H9 (cell line): ENCODE results near the gene TREML2. TPM values are rescaled to one million over a fixed set of nuclear protein-coding genes. Genes with fewer than 3 reads are reported as not detected.

Source experiments
- DNase-seq: peaks from one replicate; pipeline ENCODE4 v3.0.0-alpha.2; 2017
- H2AFZ ChIP-seq: one replicate; pipeline ENCODE4 v1.6.1; 2013; ENCODE audit warnings: mild to moderate bottlenecking, low read length, control low read depth, moderate library complexity
- H2AK5ac ChIP-seq: 2 replicates; pipeline ENCODE4 v1.6.1; 2013; ENCODE audit warnings: low read length, control low read depth, mixed read lengths; ENCODE audit not compliant: insufficient read length
- H2BK120ac ChIP-seq: one replicate; pipeline ENCODE4 v1.6.1; 2013; ENCODE audit warnings: low read depth, mild to moderate bottlenecking, low read length, control low read depth, inconsistent platforms; ENCODE audit not compliant: poor library complexity, severe bottlenecking
- H2BK12ac ChIP-seq: 2 replicates; pipeline ENCODE4 v1.6.1; 2013; ENCODE audit warnings: low read length, control low read depth, mixed read lengths, low read depth; ENCODE audit not compliant: insufficient read length
- H2BK15ac ChIP-seq: 2 replicates; pipeline ENCODE4 v1.6.1; 2013; ENCODE audit warnings: low read depth, low read length, control low read depth
- H2BK20ac ChIP-seq: one replicate; pipeline ENCODE4 v1.6.1; 2013; ENCODE audit warnings: low read depth, mild to moderate bottlenecking, low read length, control low read depth, inconsistent platforms; ENCODE audit not compliant: poor library complexity, severe bottlenecking
- H2BK5ac ChIP-seq: 2 replicates; pipeline ENCODE4 v1.6.1; 2013; ENCODE audit warnings: low read length, control low read depth, mixed read lengths; ENCODE audit not compliant: insufficient read length
- H3K14ac ChIP-seq: 2 replicates; pipeline ENCODE4 v1.6.1; 2013; ENCODE audit warnings: low read length, control low read depth; ENCODE audit not compliant: insufficient read depth
- H3K18ac ChIP-seq: 2 replicates; pipeline ENCODE4 v1.6.1; 2013; ENCODE audit warnings: low read depth, mild to moderate bottlenecking, mixed read lengths, low read length, control low read depth; ENCODE audit not compliant: insufficient read length
- H3K23ac ChIP-seq: 2 replicates; pipeline ENCODE4 v1.6.1; 2013; ENCODE audit warnings: low read length, control low read depth, mixed read lengths, low read depth; ENCODE audit not compliant: insufficient read length
- H3K23me2 ChIP-seq: 2 replicates; pipeline ENCODE4 v1.6.1; 2013; ENCODE audit warnings: low read depth, mild to moderate bottlenecking, mixed read lengths, low read length, control low read depth; ENCODE audit not compliant: insufficient read length, poor library complexity, severe bottlenecking
- H3K27ac ChIP-seq: 2 replicates; pipeline ENCODE4 v1.5.1; 2013; ENCODE audit warnings: low read length, control low read depth, mixed read lengths, low read depth; ENCODE audit not compliant: insufficient read length
- H3K27me3 ChIP-seq: 2 replicates; pipeline ENCODE4 v1.6.1; 2013; ENCODE audit warnings: low read length, control low read depth, inconsistent platforms; ENCODE audit not compliant: insufficient read depth
- H3K4ac ChIP-seq: 2 replicates; pipeline ENCODE4 v1.6.1; 2013; ENCODE audit warnings: low read depth, mild to moderate bottlenecking, control low read depth, inconsistent platforms, low read length, moderate library complexity
- H3K4me1 ChIP-seq: 2 replicates; pipeline ENCODE4 v1.6.1; 2013; ENCODE audit warnings: low read length, control low read depth, inconsistent platforms; ENCODE audit not compliant: insufficient read depth
- H3K4me2 ChIP-seq: 2 replicates; pipeline ENCODE4 v1.6.1; 2013; ENCODE audit warnings: low read length, control low read depth, mixed read lengths; ENCODE audit not compliant: insufficient read length, insufficient read depth
- H3K56ac ChIP-seq: 2 replicates; pipeline ENCODE4 v1.6.1; 2013; ENCODE audit warnings: low read depth, mild to moderate bottlenecking, mixed read lengths, low read length, control low read depth; ENCODE audit not compliant: insufficient read length
- H3K79me1 ChIP-seq: 2 replicates; pipeline ENCODE4 v1.6.1; 2013; ENCODE audit warnings: low read depth, mild to moderate bottlenecking, moderate library complexity, low read length, control low read depth, inconsistent platforms; ENCODE audit not compliant: insufficient read depth, poor library complexity, severe bottlenecking
- H3K79me2 ChIP-seq: 2 replicates; pipeline ENCODE4 v1.6.1; 2013; ENCODE audit warnings: low read length, control low read depth, inconsistent platforms; ENCODE audit not compliant: insufficient read depth
- H3K9ac ChIP-seq: 2 replicates; pipeline ENCODE4 v1.6.1; 2013; ENCODE audit warnings: low read length, control low read depth, mixed read lengths; ENCODE audit not compliant: insufficient read length; ENCODE audit errors: extremely low read depth
- H3K9me3 ChIP-seq: one replicate; pipeline ENCODE4 v1.6.1; 2013; ENCODE audit warnings: low read depth, low read length, inconsistent platforms; ENCODE audit not compliant: control insufficient read depth
- H3T11ph ChIP-seq: one replicate; pipeline ENCODE4 v1.6.1; 2013; ENCODE audit warnings: mild to moderate bottlenecking, low read length, control low read depth, inconsistent platforms
- H4K20me1 ChIP-seq: one replicate; pipeline ENCODE4 v1.6.1; 2013; ENCODE audit not compliant: control insufficient read depth, insufficient read length, insufficient read depth
- H4K5ac ChIP-seq: 2 replicates; pipeline ENCODE4 v1.6.1; 2013; ENCODE audit warnings: low read depth, mild to moderate bottlenecking, mixed read lengths, low read length, control low read depth; ENCODE audit not compliant: insufficient read length
- H4K8ac ChIP-seq: replicated peaks from 2 replicates; pipeline ENCODE4 v1.6.1; 2013; ENCODE audit warnings: low read length, control low read depth, mixed read lengths, low read depth; ENCODE audit not compliant: insufficient read length
- H4K91ac ChIP-seq: 2 replicates; pipeline ENCODE4 v1.6.1; 2013; ENCODE audit warnings: low read depth, mild to moderate bottlenecking, moderate library complexity, mixed read lengths, low read length, control low read depth; ENCODE audit not compliant: insufficient read length
- H3K27ac Mint-ChIP-seq, 3 experiments: 2 replicates in 2 of 3; 3 replicates in 1 of 3; pipeline ENCODE4 v1.8.0; 2020 to 2021; ENCODE audit warnings: mixed read lengths in 3 of 3, mild to moderate bottlenecking in 1 of 3, moderate library complexity in 1 of 3
- H3K27me3 Mint-ChIP-seq: 2 replicates; pipeline ENCODE4 v1.8.0; 2021; ENCODE audit warnings: low read depth, mild to moderate bottlenecking, moderate library complexity, mixed read lengths
- H3K36me3 Mint-ChIP-seq, 3 experiments: 2 replicates in 2 of 3; 3 replicates in 1 of 3; pipeline ENCODE4 v1.8.0; 2020 to 2021; ENCODE audit warnings: low read depth in 3 of 3, mixed read lengths in 3 of 3; ENCODE audit not compliant: insufficient read depth in 1 of 3
- H3K4me1 Mint-ChIP-seq, 2 experiments: 2 replicates each; pipeline ENCODE4 v1.8.0; 2020; ENCODE audit warnings: mixed read lengths in 2 of 2
- H3K4me3 Mint-ChIP-seq, 2 experiments: 2 replicates in 1 of 2; 3 replicates in 1 of 2; pipeline ENCODE4 v1.8.0; 2020 to 2021; ENCODE audit warnings: mild to moderate bottlenecking in 2 of 2, mixed read lengths in 2 of 2, moderate library complexity in 1 of 2
- H3K9me3 Mint-ChIP-seq, 2 experiments: 2 replicates in 1 of 2; 3 replicates in 1 of 2; pipeline ENCODE4 v1.8.0; 2020; ENCODE audit warnings: mild to moderate bottlenecking in 2 of 2, mixed read lengths in 2 of 2, moderate library complexity in 1 of 2
- CTCF ChIP-seq: fragments of 200-600 bp; sonication (generic); conservative IDR thresholded peaks from 3 replicates; pipeline ENCODE4 v1.8.0; 2021; ENCODE audit warnings: antibody characterized with exemption, mild to moderate bottlenecking
- WGBS: extraction: QIAGEN DNeasy Blood & Tissue Kit; methylation state at CpG from one replicate; pipeline ENCODE4 v1.1.7; 2013; ENCODE audit warnings: missing lambda C conversion rate, low lambda C conversion rate, mixed read lengths; ENCODE audit not compliant: insufficient read length; ENCODE audit errors: extremely low coverage; 5-methylcytosine and 5-hydroxymethylcytosine counted together
- total RNA-seq: library from RNA; stranded (reverse); gene quantifications from 2 replicates; pipeline ENCODE4 v1.2.1, GENCODE V29; 2021

Gene TREML2
- total RNA-seq, 1 experiment from 2014 or later = 0.07 TPM

GRCh38 chr6:41179163-41179562 lies 21.8 kb downstream of the TREML2 start:
- Histone ChIP-seq H3K27me3 (no peaks in the 10 kb centered on the region), H4K91ac (no peak overlapping the region), H4K8ac (no peak overlapping the region), H3K4me2 (no peak overlapping the region), H2BK5ac (no peak overlapping the region), H3K79me1 (no peaks in the 10 kb centered on the region), H2BK12ac (no peak overlapping the region), H3K14ac (no peak overlapping the region), H3T11ph (no peak overlapping the region), H2BK120ac (no peak overlapping the region), H3K4me1 (no peaks in the 10 kb centered on the region), H3K9me3 (no peaks in the 10 kb centered on the region), H2BK15ac (no peak overlapping the region), H3K23me2 (no peaks in the 10 kb centered on the region), H4K5ac (no peak overlapping the region), H3K79me2 (no peaks in the 10 kb centered on the region), H2BK20ac (no peak overlapping the region), H4K20me1 (no peaks in the 10 kb centered on the region), H3K23ac (no peak overlapping the region), H3K4ac (no peak overlapping the region), H2AK5ac (no peak overlapping the region), H2AFZ (no peak overlapping the region), H3K56ac (no peak overlapping the region), H3K27ac (no peak overlapping the region), H3K18ac (no peak overlapping the region), H3K9ac (no peak overlapping the region)
- Mint-ChIP-seq H3K4me1 (peaks cover 9 to 14% of the 10 kb centered on the region in 2 experiments), H3K27me3 (peaks cover 8% of the 10 kb centered on the region), H3K9me3 (no peaks in the 10 kb centered on the region), H3K27ac (no peak overlapping the region), H3K36me3 (no peaks in the 10 kb centered on the region; a peak in 1 of 7 replicates), H3K4me3 (no peak overlapping the region)
- no peak for TF ChIP-seq CTCF
- WGBS = no CpG with 5 or more reads among the region's 4 CpGs
- no peak for DNase-seq
